Prostate gland (tissue), 2 donors: ENCODE measurements around the gene OR51B6.

Experiments
- CTCF ChIP-seq, 4 experiments: fragments of 200-600 bp in 2 of 4; fragments of 450-650 bp in 2 of 4; sonication (generic) in 2 of 4; IDR thresholded peaks; 1 replicate in 3 of 4; 2 replicates in 1 of 4; pipeline ENCODE4 v1.5.1; 2016 to 2019; ENCODE audit warnings: antibody characterized with exemption in 4 of 4, mild to moderate bottlenecking in 2 of 4, moderate library complexity in 2 of 4
- POLR2AphosphoS5 ChIP-seq: sonication (generic); formaldehyde crosslinking; IDR thresholded peaks from one replicate; pipeline ENCODE4 v1.6.1; 2017; ENCODE audit warnings: antibody characterized with exemption

GRCh38 chr11:5363679-5364078, 12.4 kb downstream of the OR51B6 start:
- TF ChIP-seq CTCF (IDR thresholded peaks at IDR 0.05) (no peak), POLR2AphosphoS5 (no peak)
